ENCODE measurements around the gene ZNF346. TPM values are rescaled to one million over a fixed set of nuclear protein-coding genes. Genes with fewer than 3 reads are reported as not detected.

ZNF346 gene
- total RNA-seq, 1 donor from 2014 or later: 31.0 TPM

- H3K27me3 Mint-ChIP-seq: peaks cover 21% of the 10 kb centered on the region
- peaks cover 25% of the 10 kb centered on the region for H3K4me1 Mint-ChIP-seq (ENCODE audit: unreplicated experiment)
- TF ChIP-seq CTCF (conservative IDR thresholded peaks at IDR 0.05): no peak
- DNase-seq (ENCODE audit: extremely low spot score, unreplicated experiment): no peak
- peak overlapping the region; percentile 57 for H3K4me3 Mint-ChIP-seq
- H3K27ac Mint-ChIP-seq: peak overlapping the region; percentile 77
- H3K9me3 Mint-ChIP-seq: no peaks in the 10 kb centered on the region
- no peaks in the 10 kb centered on the region for H3K36me3 Mint-ChIP-seq
Observed at GRCh38 chr5:177089127-177089526, 66.6 kb downstream of the ZNF346 start.

- Mint-ChIP-seq H3K27ac (peak overlapping the region; percentile 59), H3K4me3 (peak overlapping the region; percentile 36), H3K36me3 (no peaks in the 10 kb centered on the region), H3K4me1 (ENCODE audit: unreplicated experiment) (peaks cover 27% of the 10 kb centered on the region), H3K9me3 (no peaks in the 10 kb centered on the region), H3K27me3 (peaks cover 21% of the 10 kb centered on the region)
- no peak for TF ChIP-seq CTCF (conservative IDR thresholded peaks at IDR 0.05)
- DNase-seq (ENCODE audit: extremely low spot score, unreplicated experiment): no peak
Observed at GRCh38 chr5:177089825-177090641, 67.5 kb downstream of the ZNF346 start.

DNA sequence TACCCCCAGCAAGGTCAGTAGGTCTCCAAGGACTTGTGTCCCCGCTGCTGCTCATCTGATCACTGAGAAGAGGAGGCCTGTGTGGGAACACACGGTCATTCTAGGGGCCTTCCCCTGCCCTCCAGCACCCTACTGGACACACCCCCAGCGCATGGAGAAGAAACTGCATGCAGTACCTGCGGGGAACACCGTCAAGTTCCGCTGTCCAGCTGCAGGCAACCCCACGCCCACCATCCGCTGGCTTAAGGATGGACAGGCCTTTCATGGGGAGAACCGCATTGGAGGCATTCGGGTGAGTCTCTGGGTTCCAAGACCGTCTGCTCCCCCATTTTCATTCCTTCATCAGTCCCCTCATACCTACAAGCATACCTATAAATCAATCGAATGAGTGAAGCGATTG, 68.3 kb downstream of the ZNF346 start:
- Mint-ChIP-seq H3K36me3 (no peaks in the 10 kb centered on the region), H3K27me3 (peaks cover 21% of the 10 kb centered on the region), H3K9me3 (no peaks in the 10 kb centered on the region), H3K4me1 (ENCODE audit: unreplicated experiment) (peaks cover 28% of the 10 kb centered on the region), H3K4me3 (no peak overlapping the region), H3K27ac (no peak overlapping the region)
- no peak for TF ChIP-seq CTCF (conservative IDR thresholded peaks at IDR 0.05)
- DNase-seq (ENCODE audit: extremely low spot score, unreplicated experiment): no peak

DNA sequence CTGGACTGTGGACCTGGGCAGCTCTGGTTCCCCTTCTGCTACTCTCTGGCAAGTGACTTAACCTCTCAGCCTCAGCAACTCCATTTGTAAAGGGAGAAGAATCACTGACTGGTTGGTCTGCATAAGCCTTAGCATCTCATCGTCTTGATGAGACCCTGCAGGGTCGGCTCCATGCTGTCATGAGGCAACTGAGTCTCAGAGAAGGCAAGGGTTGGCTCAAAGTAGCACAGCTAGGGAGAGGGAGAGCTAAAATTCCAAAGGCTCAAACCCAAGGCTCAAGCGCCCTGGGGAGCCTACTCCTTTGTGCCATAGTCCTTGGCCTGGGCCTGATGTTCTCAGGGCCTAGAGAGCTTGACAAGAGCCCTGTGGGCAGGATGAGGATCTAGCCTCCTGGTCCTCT, 68.7 kb downstream of the ZNF346 start:
- no peak overlapping the region for H3K4me3 Mint-ChIP-seq
- H3K36me3 Mint-ChIP-seq: no peaks in the 10 kb centered on the region
- H3K27me3 Mint-ChIP-seq: peaks cover 18% of the 10 kb centered on the region
- no peak overlapping the region for H3K27ac Mint-ChIP-seq
- DNase-seq (ENCODE audit: extremely low spot score, unreplicated experiment): no peak
- no peak for TF ChIP-seq CTCF (conservative IDR thresholded peaks at IDR 0.05)
- peaks cover 24% of the 10 kb centered on the region for H3K4me1 Mint-ChIP-seq (ENCODE audit: unreplicated experiment)
- H3K9me3 Mint-ChIP-seq: no peaks in the 10 kb centered on the region

DNA sequence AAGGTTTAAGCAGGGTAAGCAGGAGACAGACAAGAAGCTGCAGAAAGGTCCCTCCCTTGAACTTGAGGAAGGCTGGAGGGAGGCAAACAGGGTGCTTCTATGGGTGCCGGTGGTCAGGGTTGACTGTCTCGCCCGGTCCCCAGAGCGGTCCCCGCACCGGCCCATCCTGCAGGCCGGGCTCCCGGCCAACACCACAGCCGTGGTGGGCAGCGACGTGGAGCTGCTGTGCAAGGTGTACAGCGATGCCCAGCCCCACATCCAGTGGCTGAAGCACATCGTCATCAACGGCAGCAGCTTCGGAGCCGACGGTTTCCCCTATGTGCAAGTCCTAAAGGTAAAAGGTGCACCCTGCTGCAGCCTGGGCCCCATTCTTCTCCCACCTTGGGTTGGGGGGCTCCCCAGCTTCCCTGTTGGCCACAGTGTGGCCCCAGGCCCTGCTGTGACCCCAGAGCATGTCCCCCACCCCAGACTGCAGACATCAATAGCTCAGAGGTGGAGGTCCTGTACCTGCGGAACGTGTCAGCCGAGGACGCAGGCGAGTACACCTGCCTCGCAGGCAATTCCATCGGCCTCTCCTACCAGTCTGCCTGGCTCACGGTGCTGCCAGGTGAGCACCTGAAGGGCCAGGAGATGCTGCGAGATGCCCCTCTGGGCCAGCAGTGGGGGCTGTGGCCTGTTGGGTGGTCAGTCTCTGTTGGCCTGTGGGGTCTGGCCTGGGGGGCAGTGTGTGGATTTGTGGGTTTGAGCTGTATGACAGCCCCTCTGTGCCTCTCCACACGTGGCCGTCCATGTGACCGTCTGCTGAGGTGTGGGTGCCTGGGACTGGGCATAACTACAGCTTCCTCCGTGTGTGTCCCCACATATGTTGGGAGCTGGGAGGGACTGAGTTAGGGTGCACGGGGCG, 69.9 kb downstream of the ZNF346 start:
- no peaks in the 10 kb centered on the region for H3K36me3 Mint-ChIP-seq
- H3K9me3 Mint-ChIP-seq: no peaks in the 10 kb centered on the region
- H3K27ac Mint-ChIP-seq: no peak overlapping the region
- H3K27me3 Mint-ChIP-seq: peaks cover 17% of the 10 kb centered on the region
- peaks cover 22% of the 10 kb centered on the region for H3K4me1 Mint-ChIP-seq (ENCODE audit: unreplicated experiment)
- no peak overlapping the region for H3K4me3 Mint-ChIP-seq
- DNase-seq (ENCODE audit: extremely low spot score, unreplicated experiment): no peak
- no peak for TF ChIP-seq CTCF (conservative IDR thresholded peaks at IDR 0.05)
